ENCODE data around the gene FHL2.

The FHL2 gene

DNA sequence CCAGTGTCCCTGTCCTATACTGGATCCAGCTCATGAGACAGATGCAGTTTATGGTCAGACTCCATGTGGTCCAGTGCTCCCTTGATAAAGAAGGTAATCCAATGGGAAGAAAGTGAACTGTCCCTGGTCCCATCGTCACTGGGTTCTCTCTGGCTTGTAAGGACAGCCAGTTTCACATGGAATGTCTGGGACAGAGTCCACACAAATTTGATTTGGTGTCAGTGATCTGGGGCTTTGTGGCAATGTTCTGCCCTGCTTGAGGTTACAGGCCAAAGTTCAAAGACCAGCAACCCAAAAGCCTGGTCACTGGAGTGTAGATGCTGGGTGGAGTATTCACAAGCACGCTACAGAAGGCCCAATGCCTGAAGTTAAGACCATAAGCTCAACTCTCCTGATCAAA lies 22.2 kb upstream of the FHL2 start:
- DNase-seq = no peak

DNA sequence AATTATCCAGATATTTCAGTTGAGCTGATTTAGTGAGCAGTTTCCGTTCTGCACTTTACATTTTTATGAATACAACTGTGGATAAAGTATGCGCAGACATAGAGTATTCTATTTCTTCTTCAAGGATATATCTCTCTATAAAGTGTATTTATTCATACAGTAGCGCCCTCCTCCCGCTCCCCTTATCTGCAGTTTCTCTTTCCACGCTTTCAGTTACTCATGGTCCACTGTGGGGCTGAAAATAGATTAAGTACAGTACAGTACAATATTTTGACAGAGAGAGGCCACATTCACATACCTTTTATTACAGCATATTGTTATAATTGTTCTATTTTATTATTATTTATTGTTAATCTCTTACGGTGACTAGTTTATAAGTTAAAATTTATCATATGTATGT lies 19.7 kb upstream of the FHL2 start:
- no peak for DNase-seq

DNA sequence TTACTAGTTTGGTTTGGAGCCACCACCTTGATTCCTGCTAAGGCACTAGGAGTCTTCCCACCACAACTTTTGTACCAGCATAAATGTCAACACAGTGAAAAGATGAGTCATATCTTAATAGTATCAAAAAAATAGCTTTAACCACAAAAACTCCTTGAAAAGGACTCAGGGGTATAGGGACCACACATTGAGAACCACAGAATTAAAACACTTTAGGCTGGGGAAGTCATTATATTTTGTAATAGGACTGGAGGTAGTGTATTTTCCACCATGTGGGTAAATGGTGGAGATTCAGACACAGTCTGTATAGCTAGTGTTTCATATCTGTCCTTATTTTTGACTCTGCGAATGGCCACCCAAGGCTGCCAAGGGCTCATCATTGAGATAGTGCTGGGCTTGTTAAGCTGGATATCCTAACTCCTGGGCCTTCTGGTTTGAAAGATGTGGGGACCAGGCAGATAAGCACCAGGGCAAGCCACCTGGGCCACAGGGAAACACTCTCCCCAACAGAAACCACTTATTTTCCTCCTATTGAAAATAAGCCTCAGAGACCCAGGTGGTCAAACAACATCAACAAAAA lies 19.1 kb upstream of the FHL2 start:
- no peak for DNase-seq

DNA sequence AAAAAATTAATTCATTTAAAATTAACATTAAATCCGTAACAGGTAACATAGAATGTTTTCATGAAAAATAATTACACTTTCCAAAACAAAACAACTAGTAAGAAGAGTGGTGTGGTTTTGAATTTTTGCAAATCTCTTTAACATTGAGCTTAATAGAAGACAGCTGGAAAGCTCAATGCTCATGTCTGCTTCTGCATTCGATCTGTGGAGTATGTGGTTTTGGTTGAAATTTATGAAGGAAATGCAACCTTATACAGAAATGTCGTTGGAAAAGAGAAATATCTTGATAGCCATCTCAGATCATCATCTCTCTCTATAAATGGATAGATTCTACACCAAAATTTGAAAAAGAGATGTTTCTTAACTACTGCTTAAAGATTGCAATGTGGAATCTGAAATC lies 17.3 kb upstream of the FHL2 start:
- DNase-seq = no peak

DNA sequence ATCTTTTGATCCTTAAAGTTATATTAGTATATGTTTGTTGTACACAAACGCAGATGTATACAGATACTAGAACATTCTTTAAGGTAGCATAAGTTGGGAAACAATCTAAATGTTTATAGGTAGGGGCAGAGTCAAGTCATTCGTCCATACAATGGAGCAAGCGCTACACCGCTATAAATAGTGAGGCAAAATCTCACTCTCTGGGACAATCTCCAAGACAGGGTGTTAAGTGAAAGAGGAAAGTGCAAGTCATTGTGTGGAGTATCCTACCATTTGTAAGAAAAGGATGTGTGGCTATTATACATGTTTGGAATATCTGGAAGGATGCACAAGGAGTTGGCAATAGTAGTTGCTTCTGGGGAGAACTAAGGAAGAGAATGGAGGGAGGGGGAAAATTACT lies 16.2 kb upstream of the FHL2 start:
- no peak for DNase-seq

DNA sequence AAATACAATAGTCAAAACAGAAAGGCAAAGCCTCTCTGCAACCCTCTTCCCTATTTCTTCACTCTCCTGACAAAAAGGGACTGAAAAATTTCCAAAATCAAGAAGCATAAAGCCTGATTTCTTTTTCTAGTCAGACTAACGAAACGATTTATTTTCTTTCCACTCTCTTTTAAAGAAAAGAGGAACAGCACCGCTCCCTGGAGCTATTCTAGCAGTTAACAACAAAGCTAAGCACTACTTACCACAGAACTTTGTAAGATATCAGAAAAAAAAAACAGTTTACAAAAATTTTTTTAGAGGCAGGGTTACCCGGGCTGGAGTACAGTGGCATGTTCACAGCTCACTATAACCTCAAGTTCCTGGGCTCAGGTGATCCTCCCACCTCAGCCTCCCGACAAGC lies 14.4 kb upstream of the FHL2 start:
- no peak for DNase-seq

DNA sequence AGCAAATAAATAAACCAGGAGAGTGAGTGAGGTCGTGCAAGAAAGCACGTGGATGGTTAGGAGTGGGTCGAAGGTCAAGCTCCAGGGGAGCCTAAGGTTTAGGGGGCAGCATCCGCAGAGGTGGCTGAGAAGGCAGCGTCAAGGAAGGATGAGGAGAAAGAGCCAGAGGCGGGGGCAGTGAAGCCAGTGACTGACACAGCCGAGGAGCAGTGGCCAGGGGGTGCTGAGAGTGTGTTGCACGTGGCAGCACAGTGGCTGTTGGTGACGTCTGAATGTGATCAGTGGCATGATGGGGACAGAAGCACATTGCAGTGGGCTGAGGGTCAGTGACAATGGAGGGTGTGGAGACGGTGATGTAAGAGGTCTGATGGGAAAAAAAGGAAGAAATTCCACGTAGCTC lies 13.7 kb upstream of the FHL2 start:
- no peak for DNase-seq

DNA sequence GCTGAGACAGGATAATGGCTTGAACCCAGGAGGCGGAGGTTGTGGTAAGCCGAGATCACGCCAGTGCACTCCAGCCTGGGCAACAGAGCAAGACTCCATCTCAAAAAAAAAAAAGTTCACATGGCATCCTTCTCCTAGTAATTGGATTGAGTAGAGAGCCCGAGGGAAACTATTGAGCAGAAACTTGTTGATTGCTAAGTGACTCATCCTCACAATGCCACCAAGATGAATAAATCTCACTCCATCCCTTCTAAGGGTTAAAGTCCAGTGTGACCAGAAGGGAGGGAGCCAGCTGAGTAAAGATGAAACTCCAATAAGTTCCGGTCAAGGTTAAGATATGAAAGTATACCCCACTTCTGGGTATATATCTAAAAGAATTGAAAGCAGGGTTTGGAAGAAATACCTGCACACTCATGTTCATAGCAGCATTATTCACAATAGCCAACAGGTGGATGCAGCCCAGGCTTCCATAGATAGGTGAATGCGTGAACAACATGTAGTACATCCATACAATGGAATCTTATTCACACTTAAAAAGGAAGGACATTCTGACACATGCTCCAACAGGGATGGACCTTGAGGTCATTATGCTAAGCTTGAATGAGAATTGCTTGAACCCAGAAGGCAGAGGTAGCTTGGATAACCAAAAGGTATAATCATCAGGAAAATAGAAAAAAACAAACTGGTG lies 13.0 kb upstream of the FHL2 start:
- DNase-seq = no peak

DNA sequence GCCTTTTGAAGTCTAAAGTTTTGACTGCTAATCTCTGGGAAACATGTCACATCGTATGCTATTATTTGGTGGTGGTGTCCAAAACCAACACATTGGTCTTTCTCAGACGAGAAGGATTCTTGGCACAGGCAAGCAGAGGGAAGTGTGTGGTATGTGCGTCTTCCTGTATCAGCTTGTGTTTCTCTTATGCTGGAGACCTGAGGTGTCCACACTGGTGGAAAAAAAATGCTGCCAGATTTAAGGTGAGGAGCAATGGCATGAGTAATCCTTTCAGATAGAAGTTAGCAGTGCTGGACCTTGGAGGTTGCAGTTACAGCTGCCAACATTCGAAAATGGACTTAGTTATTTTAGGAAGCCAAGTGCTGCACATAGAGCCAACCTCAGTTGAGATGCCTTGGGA lies 11.7 kb upstream of the FHL2 start:
- DNase-seq = no peak

DNA sequence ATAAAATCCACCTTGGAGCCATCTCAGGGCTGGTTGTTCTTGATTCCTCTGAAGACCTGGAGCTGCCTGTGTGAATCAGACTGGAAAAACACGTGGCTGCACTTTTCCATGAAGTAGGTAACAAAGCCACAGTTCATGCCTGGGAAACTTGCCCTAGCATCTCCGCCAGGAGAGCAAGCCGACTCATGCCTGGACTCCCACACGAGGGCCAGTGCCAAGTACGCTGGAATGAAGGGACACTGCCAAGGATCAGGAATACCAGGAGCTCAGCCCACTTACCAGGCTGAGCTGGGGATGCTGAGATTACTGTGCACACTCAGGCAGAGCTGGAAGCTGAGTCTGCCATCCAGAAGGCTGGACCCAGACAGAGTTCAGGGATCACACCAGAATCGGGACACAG lies 10.9 kb upstream of the FHL2 start:
- no peak for DNase-seq

DNA sequence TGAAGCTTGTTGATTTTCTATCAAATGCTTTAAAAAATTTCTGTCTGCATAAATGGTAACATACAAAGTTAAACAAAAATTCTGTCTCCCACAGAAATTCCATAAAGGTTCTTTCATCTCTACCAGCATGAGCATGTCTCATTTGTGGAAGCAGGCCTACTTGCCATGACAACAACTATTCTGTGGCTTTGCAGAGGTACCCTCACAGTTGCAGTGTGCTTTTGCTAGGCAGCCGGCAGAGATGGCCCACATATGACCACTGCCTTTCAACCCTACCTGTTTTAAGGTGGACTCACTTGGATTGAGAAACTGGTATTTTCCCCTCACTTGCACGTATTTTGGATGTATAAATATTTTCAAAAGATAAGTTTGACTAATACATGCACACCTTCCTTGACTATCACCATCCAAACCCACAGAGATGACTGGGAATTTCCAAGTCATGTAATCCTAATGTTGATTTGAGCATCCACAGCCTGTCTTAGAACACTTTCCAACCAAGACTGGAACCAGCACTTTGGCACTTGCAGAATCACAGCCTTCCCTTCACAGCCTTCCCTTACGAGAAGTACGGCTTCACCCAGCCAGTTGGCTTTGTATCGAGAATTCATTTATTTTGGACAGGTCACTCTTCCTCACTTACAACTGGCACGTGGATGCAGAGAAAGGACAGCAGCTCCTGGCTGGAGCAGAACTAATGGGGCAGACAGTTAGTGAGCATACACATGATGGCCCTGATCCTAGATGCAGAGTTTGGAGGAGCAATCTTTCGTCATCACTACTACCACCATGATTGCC lies 9.3 kb upstream of the FHL2 start:
- DNase-seq = no peak

DNA sequence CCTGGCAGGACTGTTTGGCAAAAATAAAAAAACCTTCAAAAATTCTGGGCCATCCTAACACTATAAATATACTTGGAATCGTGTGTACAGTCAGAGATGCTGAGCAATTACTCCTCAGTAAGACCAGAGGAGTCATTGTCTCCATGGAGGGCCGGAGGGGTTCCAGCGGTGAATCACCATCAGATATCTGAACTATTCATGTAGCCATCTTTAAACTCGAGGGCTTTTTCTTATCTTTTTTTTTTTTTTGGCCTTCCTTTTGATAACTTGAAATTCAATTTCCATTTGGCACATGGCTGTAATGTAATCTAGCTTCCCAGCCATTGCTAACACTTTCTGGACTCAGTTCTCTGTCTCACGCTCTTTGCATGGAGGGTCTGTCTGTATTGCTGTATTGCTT lies 7.4 kb upstream of the FHL2 start:
- no peak for DNase-seq

DNA sequence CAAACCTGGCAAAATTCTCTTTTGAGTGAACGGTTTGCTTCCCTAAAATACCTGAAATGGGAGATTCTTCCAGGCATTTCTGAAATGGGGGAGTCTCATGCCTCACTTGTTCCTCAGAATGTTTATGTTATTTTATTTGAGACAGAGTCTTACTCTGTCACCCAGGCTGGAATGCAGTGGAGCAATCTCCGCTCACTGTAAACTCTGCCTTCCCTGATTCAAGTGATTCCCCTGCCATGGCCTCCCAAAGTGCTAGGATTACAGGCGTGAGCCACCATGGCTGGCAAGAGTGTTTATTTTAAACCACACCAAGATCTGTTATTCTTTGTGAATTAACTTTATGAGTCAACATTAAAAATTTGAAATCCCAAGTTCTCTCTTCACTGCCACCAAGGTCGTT lies 6.4 kb upstream of the FHL2 start:
- DNase-seq = no peak

DNA sequence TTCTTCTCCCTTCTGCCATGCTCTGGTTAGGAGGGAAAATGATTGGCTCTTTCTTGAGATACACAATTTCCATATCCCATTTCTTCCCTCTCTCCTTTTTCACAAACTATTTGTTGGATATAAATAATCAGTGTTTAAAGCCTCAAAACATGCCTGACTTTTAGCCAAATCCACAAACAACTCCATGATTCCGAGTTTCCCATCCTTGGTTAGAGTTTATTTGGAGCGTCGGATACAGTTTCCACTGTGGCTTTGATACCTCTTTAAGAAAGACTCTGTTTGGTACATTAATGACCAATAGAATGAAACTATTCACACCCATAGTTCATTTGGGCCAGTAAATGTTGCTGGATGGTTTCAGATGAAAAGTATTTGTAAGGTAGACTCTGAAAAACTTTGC lies 5.9 kb upstream of the FHL2 start:
- no peak for DNase-seq

DNA sequence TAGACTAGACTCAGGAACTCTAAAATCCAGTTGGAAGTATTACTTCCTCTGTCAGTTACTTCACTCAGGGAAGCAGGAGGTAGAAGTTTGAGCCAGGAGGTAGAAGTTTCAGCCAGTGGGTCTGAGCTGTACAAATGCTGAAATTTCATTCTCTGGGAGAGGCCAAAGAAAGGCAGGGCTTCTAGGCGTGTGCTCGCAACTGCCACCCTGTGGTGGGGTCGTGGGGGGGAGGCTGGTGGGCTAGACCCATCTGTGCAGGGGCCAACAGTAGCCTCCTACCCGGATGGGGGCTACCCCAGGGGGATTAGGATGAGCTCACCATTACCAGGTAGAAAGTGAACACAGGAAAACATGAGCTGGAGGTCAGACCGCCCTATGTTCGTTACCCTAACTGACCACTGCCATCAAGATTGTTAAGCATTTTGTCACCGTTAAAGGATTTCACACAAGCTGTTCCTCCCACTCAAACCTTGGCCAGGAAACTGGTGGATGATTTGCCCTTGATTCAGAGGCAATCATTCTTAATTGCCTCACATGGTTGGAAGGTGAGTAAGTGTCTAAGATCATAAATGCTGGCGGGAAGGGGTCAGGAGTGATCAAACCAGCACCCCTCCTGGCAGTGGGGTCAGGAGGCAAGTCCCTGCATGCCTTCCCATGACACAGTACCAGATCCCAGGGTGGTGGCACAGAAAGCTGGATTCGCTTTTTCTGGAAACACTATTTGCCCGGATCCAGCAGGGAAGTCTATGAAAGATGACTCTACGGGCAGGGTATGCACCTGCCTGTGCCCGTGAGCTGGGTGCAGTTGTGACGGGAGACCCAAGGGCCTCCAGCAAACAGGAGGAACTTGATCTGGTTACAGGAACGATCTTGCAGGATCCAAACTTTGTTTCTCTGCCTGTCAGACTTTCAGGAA lies 5.2 kb upstream of the FHL2 start:
- DNase-seq = no peak

DNA sequence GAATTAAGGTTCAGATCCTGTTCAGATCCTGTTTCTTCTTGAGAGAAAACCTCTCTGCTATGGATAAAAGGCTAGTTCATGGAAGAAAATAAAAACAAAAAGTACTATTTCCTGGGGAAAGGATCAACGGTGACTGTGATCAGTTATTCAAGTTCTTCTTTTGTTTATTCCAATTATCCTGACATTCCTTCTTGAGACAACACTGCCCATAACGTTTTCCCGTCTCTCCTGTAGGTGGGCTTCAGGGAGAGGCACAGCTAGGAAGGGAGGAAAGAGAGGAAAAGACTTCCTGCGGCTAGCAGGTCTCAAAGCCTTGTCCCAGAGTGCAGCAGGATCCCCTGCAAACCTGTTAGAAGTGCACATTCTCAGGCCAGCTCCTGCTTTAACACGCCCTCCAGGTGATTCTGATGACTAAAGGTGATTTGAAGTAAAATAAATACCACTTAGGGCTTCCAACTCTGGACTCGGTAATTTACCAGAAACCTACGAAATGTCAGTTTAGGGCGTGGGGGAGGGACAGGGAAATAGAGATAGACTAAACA lies 4.5 kb upstream of the FHL2 start:
- DNase-seq = no peak

DNA sequence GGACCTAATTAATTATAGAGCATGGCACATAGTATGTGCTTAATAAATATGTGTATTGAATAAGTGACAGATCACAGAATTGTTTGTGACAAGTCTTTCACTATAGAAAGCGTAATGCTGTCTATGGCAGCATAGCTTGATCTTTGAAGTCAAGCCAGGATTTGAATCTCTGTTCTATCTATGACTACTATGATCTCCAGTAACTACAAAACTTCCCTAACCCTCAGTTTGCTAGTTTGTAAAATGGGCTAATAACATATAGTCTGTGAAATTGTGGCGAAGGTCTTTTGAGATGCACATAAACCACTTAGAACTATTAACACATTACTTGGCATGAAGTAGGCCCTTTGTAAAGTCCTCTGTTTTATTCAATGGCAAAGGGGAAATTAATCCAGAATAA lies 4.0 kb upstream of the FHL2 start:
- DNase-seq = no peak

DNA sequence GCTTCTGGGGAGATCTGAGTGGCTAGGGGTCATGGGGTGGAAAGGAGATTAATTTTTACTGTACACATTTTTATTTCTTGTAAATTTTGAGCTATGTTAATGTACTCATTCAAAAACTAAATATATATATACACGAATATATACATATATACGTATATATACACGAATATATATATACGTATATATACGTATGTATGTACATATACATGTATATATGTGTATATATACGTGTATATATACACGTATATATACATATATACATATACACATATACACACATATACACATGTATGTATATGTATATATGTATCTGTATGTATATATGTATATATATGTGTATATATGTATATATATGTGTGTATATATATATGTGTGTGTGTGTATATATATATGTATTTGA lies 3.0 kb upstream of the FHL2 start:
- no peak for DNase-seq

DNA sequence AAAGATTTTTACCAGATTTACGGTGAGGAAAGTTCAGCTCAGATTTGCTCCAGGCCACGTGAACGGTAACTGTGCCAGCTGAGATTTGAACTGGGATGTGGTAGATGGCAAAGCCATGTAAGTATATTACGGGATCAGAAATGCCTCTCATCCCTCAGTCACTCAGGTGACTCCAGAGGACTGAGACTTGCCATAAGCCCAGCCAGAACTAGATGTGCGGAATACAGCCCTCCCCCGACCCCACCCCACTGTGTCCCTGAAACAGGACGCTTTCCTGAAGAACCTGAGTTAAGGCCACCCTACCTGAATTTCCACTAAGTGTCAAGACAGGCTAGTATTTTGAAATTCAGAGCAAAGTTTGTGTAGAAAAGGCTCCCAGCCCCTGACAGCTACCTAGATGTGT lies 1.3 kb upstream of the FHL2 start:
- DNase-seq = no peak

DNA sequence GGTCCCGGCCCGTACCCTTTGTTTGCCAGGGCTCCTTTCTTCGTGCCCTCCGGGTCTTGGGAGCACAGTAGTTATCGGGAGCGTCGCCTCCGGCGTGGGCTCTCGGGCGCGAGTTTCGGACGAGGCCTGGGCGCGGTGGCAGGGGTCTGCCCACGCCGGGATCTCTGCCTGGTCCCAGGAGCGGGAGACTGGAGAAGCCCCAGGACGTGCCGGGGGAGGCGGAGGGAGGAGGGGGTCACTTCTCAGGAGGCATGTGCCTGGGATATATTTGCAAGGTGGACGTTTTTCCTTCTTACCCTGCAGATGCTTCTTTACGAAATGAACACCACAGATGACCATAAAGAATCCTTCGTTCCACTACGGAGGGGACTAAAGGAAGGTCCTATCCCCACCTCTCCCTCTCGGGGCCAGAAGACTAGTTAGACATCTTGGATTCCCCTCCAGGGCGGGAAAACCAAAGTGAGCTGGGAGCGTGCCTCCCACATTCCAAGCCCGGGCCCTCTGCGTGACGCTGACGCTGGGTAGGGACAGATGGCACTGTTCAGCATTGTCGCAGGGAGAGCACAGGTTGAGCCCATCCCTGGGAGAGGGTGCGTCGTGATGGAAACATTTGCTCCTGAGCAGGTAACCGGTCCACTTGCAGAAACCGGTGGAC lies 483 bp upstream of the FHL2 start:
- DNase-seq = no peak

DNA sequence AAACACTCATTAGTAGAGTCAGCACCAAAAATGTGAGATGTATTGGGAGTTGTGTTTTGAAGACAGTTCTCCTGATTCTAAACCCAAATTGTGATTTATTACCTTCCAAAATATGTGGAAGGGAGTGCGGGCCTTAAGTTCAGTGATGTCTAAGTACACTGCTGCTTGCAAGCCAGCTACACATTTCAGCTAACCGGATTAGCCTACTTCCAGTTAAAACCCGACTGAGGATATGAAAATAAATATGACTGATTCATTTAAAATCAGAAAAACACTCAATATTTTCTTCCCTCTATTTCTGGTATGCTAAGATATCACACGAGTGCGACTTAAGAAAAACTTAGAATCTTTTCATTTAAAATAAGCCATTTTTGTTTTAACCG lies 907 bp downstream of the FHL2 start:
- no peak for DNase-seq

DNA sequence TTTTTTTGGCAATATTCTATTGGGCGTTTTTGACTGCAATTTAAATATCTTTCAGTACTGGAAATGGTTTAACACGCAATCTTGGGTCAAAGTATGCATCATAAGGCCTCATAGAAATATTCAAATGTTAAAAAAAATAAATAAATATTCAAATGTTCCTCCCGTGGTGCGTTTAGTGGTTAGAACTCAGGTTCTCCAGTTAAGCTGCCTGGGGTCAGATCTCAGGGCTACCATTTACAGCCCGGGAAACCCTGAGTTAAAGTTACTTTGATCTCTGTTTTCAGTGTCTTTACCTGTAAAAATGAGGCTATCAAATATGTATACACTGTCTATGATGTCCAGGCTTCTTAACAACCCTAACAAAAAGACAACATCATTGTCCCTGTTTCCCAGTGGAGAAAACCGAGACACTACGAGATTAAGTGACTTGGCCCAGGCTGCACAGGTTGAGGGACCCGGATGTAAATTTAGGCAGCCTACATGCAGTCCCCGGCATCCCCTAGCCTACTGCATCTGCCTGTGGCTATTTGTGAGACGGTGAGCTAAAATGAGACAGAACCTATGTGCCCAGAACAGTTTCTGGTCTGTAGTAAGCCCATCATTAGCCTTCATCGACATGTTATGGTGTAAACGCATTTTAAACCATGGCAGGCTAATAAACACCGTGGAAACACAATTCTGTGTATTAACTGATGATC lies 1.7 kb downstream of the FHL2 start:
- DNase-seq = no peak

All from inflammatory macrophage treated with lipopolysaccharide for 4 hours (primary cell).